SU-DHL-6 (cell line): ENCODE data around the gene DCAF17.
"Not testable (repeated sequence)": the region's sequence is repeated elsewhere in the genome, so short reads cannot be mapped to it uniquely, and the experiment has no call there.

Experiments used
- H2AFZ ChIP-seq: fragments of 200-600 bp; sonication (generic); 2 replicates; pipeline ENCODE4 v1.6.1; 2014; ENCODE audit warnings: low read depth, mild to moderate bottlenecking, moderate library complexity, mixed read lengths, antibody characterized with exemption, low read length; ENCODE audit not compliant: severe bottlenecking
- H3F3A ChIP-seq: fragments of 200-600 bp; shearing (Covaris generic); 2 replicates; pipeline ENCODE4 v1.6.0; 2016; ENCODE audit warnings: antibody characterized with exemption, mild to moderate bottlenecking; ENCODE audit not compliant: insufficient read depth
- H3K27ac ChIP-seq: fragments of 200-600 bp; sonication (generic); 2 replicates; pipeline ENCODE4 v1.5.1; 2016; ENCODE audit warnings: low read depth, mild to moderate bottlenecking, low read length, moderate library complexity, mixed read lengths
- H3K27me3 ChIP-seq: fragments of 200-600 bp; sonication (generic), shearing (Covaris generic); 2 replicates; pipeline ENCODE4 v1.6.0; 2014; ENCODE audit warnings: mild to moderate bottlenecking, low read length
- H3K36me3 ChIP-seq: fragments of 200-600 bp; sonication (generic); 2 replicates; pipeline ENCODE4 v1.6.1; 2014; ENCODE audit warnings: mild to moderate bottlenecking, low read length, mixed read lengths
- H3K4me2 ChIP-seq: fragments of 300-600, 200-600 bp; shearing (Covaris generic), sonication (generic); 2 replicates; pipeline ENCODE4 v1.6.0; 2014; ENCODE audit warnings: low read length, low read depth, mild to moderate bottlenecking; ENCODE audit not compliant: poor library complexity, severe bottlenecking
- H3K4me3 ChIP-seq: fragments of 200-600 bp; sonication (generic); 2 replicates; pipeline ENCODE4 v1.5.1; 2014; ENCODE audit warnings: antibody characterized with exemption, low read length, mild to moderate bottlenecking, mixed read lengths; ENCODE audit not compliant: insufficient read depth, poor library complexity, severe bottlenecking
- H3K79me2 ChIP-seq: fragments of 200-600 bp; sonication (generic); 2 replicates; pipeline ENCODE4 v1.6.1; 2014; ENCODE audit warnings: mild to moderate bottlenecking, low read length, moderate library complexity; ENCODE audit not compliant: insufficient read depth
- H3K9ac ChIP-seq: fragments of 200-600 bp; sonication (generic); 2 replicates; pipeline ENCODE4 v1.7.0; 2014; ENCODE audit warnings: mild to moderate bottlenecking, low read length
- H3K9me2 ChIP-seq: fragments of 200-600 bp; sonication (generic); replicated peaks from 2 replicates; pipeline ENCODE4 v1.6.1; 2014; ENCODE audit warnings: low read length; ENCODE audit not compliant: insufficient read depth
- H3K9me3 ChIP-seq: fragments of 200-600 bp; sonication (generic); 2 replicates; pipeline ENCODE4 v1.6.1; 2014; ENCODE audit warnings: low read length, mixed read lengths; ENCODE audit not compliant: insufficient read depth
- H4K20me1 ChIP-seq: fragments of 200-600 bp; sonication (generic); 2 replicates; pipeline ENCODE4 v1.6.1; 2014; ENCODE audit warnings: low read depth, mild to moderate bottlenecking, antibody characterized with exemption, low read length, moderate library complexity, mixed read lengths
- EZH2phosphoT487 ChIP-seq: fragments of 200-600 bp; sonication (generic), shearing (Covaris generic); conservative IDR thresholded peaks from 2 replicates; pipeline ENCODE4 v1.6.1; 2018; ENCODE audit warnings: mild to moderate bottlenecking, antibody characterized with exemption, low read length, moderate library complexity, mixed read lengths
- TF ChIP-seq, protein P1 (sequence below): fragments of 200-600 bp; sonication (generic); IDR thresholded peaks from one replicate; pipeline ENCODE4 v1.5.1; 2017; ENCODE audit warnings: antibody characterized with exemption, mild to moderate bottlenecking, low read length, moderate library complexity; ENCODE audit not compliant: insufficient read depth, poor library complexity, severe bottlenecking

The DCAF17 gene

DNA sequence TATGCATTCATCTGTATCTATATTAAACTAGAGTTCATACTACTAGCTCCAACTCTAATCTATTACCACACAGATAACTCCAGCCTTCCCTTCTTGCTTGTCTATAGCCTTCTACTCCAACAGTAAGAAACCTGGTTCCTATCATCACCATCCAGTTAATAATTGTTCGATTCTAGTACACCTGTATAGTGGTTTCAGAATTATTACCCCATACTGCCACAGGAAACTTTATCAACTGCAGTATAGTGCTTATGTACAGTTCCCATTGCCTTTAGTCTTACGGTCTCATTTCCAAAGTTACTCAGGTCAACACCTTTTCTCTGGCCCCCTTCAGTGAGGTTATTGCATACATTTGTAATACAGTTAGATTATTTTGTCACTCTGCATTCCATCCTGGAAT is 14.7 kb upstream of the DCAF17 start:
- H3K9me3 ChIP-seq = peaks cover 7% of the 10 kb centered on the region; the same call in 1 of the 2 replicates
- no peaks in the 10 kb centered on the region for H3K27me3 ChIP-seq
- no peak overlapping the region for H3K4me2 ChIP-seq
- H3K79me2 ChIP-seq = peaks cover 47% of the 10 kb centered on the region
- H3K9ac ChIP-seq = no peak overlapping the region
- H3K4me3 ChIP-seq = no peak overlapping the region
- H3K36me3 ChIP-seq = no peaks in the 10 kb centered on the region; the same call in 1 of the 2 replicates
- H3F3A ChIP-seq = peaks cover 16% of the 10 kb centered on the region; the same call in 1 of the 2 replicates
- H4K20me1 ChIP-seq = no peaks in the 10 kb centered on the region
- no peak overlapping the region for H3K27ac ChIP-seq
- TF ChIP-seq, protein P1, sequence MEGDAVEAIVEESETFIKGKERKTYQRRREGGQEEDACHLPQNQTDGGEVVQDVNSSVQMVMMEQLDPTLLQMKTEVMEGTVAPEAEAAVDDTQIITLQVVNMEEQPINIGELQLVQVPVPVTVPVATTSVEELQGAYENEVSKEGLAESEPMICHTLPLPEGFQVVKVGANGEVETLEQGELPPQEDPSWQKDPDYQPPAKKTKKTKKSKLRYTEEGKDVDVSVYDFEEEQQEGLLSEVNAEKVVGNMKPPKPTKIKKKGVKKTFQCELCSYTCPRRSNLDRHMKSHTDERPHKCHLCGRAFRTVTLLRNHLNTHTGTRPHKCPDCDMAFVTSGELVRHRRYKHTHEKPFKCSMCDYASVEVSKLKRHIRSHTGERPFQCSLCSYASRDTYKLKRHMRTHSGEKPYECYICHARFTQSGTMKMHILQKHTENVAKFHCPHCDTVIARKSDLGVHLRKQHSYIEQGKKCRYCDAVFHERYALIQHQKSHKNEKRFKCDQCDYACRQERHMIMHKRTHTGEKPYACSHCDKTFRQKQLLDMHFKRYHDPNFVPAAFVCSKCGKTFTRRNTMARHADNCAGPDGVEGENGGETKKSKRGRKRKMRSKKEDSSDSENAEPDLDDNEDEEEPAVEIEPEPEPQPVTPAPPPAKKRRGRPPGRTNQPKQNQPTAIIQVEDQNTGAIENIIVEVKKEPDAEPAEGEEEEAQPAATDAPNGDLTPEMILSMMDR = no peak
- no peak for TF ChIP-seq EZH2phosphoT487
- no peaks in the 10 kb centered on the region for H3K9me2 ChIP-seq
- no peak overlapping the region for H2AFZ ChIP-seq

DNA sequence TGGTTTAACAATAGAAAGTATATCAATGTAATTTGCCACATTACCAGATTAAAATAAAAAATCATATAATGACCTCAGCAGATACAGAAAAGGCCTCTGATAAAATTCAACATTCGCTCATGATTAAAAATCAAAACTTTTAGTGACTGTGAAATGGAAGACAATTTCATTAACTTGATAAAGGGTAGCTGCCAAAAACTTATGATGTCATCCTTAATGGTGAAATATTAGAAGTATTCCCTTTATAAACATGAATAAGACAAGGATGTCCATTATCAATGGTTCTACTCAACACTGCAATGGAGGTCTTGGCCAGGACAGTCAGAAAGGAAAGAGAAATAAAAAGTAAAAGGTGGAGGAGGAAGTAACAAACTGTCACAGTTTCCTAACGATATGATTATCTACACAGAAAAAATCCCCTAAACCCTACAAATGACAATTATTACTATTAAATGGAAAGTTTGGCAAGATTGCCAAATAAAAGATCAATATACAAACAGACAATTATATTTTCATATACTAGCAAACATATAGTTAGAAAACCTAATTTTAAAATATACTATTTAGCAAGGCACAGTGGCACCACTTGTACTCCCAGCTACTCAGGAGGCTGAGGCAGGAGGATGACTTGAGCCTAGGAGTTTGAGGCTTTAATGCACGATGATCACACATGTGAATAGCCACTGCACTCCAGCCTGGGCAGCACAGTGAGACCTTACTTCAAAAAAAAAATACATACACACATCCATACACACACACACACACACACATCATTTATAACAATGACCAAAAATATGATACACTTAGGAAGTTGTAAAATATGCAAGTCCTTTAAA is 13.1 kb upstream of the DCAF17 start:
- Histone ChIP-seq H3K27ac (no peak overlapping the region; the same call in 1 of the 2 replicates), H3K9ac (no peak overlapping the region), H4K20me1 (no peaks in the 10 kb centered on the region), H3K27me3 (no peaks in the 10 kb centered on the region), H3K4me3 (no peak overlapping the region), H3K9me2 (no peaks in the 10 kb centered on the region), H3K36me3 (peaks cover 7% of the 10 kb centered on the region), H3F3A (peaks cover 16% of the 10 kb centered on the region; the same call in 1 of the 2 replicates), H2AFZ (no peak overlapping the region), H3K79me2 (peaks cover 49% of the 10 kb centered on the region), H3K9me3 (peaks cover 14% of the 10 kb centered on the region; the same call in 1 of the 2 replicates), H3K4me2 (no peak overlapping the region)
- no peak for TF ChIP-seq EZH2phosphoT487
- TF ChIP-seq, protein P1 = no peak

DNA sequence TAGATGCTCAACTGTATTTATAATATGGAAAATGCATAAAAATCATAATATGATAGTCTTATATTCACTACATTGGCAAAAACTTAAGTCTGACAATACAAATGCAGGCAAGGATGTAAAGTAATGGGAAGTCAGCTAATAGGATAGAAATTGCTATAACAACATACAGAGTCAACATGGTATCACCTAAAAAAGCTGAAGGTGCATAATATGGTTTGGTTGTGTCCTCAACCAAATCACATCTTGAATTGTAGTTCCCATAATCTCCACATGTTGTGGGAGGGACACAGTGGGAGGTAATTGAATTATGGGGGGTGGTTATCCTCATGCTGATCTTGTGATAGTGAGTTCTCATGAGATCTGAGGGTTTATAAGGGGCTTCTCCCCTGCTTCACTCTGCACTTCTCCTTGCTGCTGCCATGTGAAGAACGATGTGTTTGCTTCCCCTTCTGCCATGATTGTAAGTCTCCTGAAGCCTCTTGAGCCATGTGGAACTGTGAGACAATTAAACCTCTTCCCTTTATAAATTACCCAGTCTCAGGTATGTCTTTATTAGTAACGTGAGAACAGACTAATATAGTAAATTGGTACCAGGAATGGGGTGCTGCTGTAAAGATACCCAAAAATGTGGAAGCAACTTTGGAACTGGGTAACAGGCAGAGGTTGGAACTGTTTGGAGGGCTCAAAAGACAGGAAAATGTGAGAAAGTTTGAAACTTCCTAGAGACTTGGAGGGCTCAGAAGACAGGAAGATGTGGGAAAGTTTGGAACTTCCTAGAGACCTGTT is 11.1 kb upstream of the DCAF17 start:
- not testable (repeated sequence) for H3K27ac ChIP-seq, H3F3A ChIP-seq, H3K9ac ChIP-seq, H3K4me2 ChIP-seq, H3K4me3 ChIP-seq, H4K20me1 ChIP-seq, H2AFZ ChIP-seq, H3K27me3 ChIP-seq, H3K9me2 ChIP-seq
- peaks cover 14% of the 10 kb centered on the region; the same call in 1 of the 2 replicates for H3K9me3 ChIP-seq
- peaks cover 58% of the 10 kb centered on the region for H3K79me2 ChIP-seq
- H3K36me3 ChIP-seq = peaks cover 13% of the 10 kb centered on the region
